Thoracic aorta (tissue), 2 donors: ENCODE measurements around the gene C5orf22. TPM values are rescaled to one million over a fixed set of nuclear protein-coding genes. Genes with fewer than 3 reads are reported as not detected.

Experiments
- ATAC-seq: fragments of 150-250 bp; one replicate; pipeline ENCODE4 v1.8.0; 2017; ENCODE audit warnings: low read depth; ENCODE audit not compliant: insufficient number of reproducible peaks, low FRiP score
- DNase-seq: peaks from one replicate; pipeline ENCODE4 v3.0.0-alpha.2; 2020; ENCODE audit warnings: low spot score
- H3K27ac ChIP-seq, 2 donors: fragments of 200-600 bp; sonication (generic); 1 replicate in 1 of 2; 2 replicates in 1 of 2; pipeline ENCODE4 v1.5.1; 2016; ENCODE audit warnings: mild to moderate bottlenecking in 2 of 2, moderate library complexity in 2 of 2
- H3K27me3 ChIP-seq: fragments of 200-600 bp; sonication (generic); replicated peaks from 2 replicates; pipeline ENCODE4 v1.6.0; 2016; ENCODE audit warnings: mild to moderate bottlenecking; ENCODE audit not compliant: insufficient read depth
- H3K36me3 ChIP-seq: fragments of 200-600 bp; sonication (generic); one replicate; pipeline ENCODE4 v1.5.1; 2016
- H3K4me1 ChIP-seq, 2 donors: fragments of 200-600 bp; sonication (generic); 1 replicate in 1 of 2; 2 replicates in 1 of 2; pipeline versions ENCODE4 v1.5.1 to v1.6.0; 2016; ENCODE audit warnings: low read depth in 2 of 2, mild to moderate bottlenecking in 1 of 2; ENCODE audit not compliant: control insufficient read depth in 1 of 2
- H3K4me3 ChIP-seq: fragments of 200-600 bp; sonication (generic); 2 replicates; pipeline ENCODE4 v1.5.1; 2016; ENCODE audit warnings: mild to moderate bottlenecking
- H3K9me3 ChIP-seq: fragments of 200-600 bp; sonication (generic); 2 replicates; pipeline ENCODE4 v1.5.1; 2016
- CTCF ChIP-seq: fragments of 200-600 bp; sonication (generic); IDR thresholded peaks from one replicate; pipeline ENCODE4 v1.5.1; 2019; ENCODE audit warnings: antibody characterized with exemption
- total RNA-seq, 2 donors: library from RNA; depleted of rRNA; stranded (reverse); fragments of >200 nt; gene quantifications; one replicate each; pipeline versions ENCODE4 v1.1.0 to v1.2.3, GENCODE V29; 2016

C5orf22 gene
- total RNA-seq, 2 donors from 2014 or later, result 10.3 to 10.8 TPM

GRCh38 chr5:31504529-31504928, 27.6 kb upstream of the C5orf22 start:
- no peak for TF ChIP-seq CTCF
- no peaks in the 10 kb centered on the region for H3K27me3 ChIP-seq
- H3K9me3 ChIP-seq, result no peaks in the 10 kb centered on the region
- H3K4me3 ChIP-seq, result no peak overlapping the region
- ATAC-seq, result no peak
- H3K4me1 ChIP-seq, result no peaks in the 10 kb centered on the region
- no peak for DNase-seq
- peaks cover 65% of the 10 kb centered on the region for H3K36me3 ChIP-seq
- H3K27ac ChIP-seq, result no peak overlapping the region

- no peaks in the 10 kb centered on the region for H3K4me1 ChIP-seq
- DNase-seq (no peak), ATAC-seq (no peak)
- peaks cover 55% of the 10 kb centered on the region for H3K36me3 ChIP-seq
- no peak overlapping the region for H3K4me3 ChIP-seq
- H3K27ac ChIP-seq, result no peak overlapping the region
- no peak for TF ChIP-seq CTCF
- no peaks in the 10 kb centered on the region for H3K9me3 ChIP-seq
- no peaks in the 10 kb centered on the region for H3K27me3 ChIP-seq
These were observed 20.8 kb upstream of the C5orf22 start for GRCh38 chr5:31511305-31511704.

DNA sequence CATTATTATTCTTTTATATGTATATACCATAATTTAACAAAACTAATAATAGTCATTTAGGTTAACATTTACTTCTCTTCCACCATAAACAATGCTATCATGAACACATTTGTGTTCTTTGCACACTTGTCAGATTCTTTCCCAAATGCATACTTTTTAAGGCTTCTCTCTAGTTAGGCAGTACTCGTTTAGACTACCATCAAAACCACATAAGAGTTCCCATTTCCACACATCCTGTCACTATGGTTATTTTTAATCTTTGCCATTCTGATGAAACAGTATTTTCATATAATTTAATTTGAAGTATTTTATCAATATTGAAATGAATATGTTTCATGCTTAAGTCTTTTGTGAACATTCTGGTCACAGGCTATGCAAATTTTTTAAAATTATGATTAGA, 15.3 kb upstream of the C5orf22 start:
- no peak for DNase-seq
- TF ChIP-seq CTCF, result no peak
- Histone ChIP-seq H3K4me3 (no peak overlapping the region), H3K27me3 (no peaks in the 10 kb centered on the region), H3K4me1 (no peaks in the 10 kb centered on the region), H3K27ac (no peak overlapping the region), H3K9me3 (no peaks in the 10 kb centered on the region), H3K36me3 (peaks cover 52% of the 10 kb centered on the region)
- ATAC-seq, result no peak

DNA sequence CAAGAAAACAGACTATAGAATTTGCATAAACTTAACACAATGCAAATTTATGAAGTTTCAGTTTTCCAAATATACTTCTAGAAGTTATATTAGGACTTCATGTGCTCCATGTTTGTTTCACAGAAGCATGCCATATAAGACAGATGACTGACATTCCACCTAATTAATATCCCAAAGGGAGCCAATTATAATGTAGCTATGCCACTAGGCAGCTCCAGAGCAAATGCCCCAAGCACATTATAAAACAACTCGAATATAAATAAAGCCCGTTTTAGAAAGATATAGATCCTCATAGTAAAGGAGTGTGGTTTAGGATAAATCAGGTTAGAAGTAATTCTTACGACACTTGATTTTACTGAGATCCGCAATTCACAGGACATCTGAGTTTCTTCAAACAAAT, 9.1 kb upstream of the C5orf22 start:
- H3K27me3 ChIP-seq, result no peaks in the 10 kb centered on the region
- peaks cover 42% of the 10 kb centered on the region for H3K36me3 ChIP-seq
- no peak overlapping the region for H3K4me3 ChIP-seq
- no peak for TF ChIP-seq CTCF
- ATAC-seq (no peak), DNase-seq (no peak)
- H3K27ac ChIP-seq, result no peak overlapping the region
- H3K9me3 ChIP-seq, result no peaks in the 10 kb centered on the region
- H3K4me1 ChIP-seq, result no peaks in the 10 kb centered on the region

GRCh38 chr5:31530541-31531265, 1.4 kb upstream of the C5orf22 start:
- Histone ChIP-seq H3K4me3 (peak overlapping the region; percentile 93), H3K9me3 (no peaks in the 10 kb centered on the region), H3K4me1 (peaks cover 15 to 30% of the 10 kb centered on the region in 2 donors), H3K27ac (no peak overlapping the region), H3K27me3 (no peaks in the 10 kb centered on the region), H3K36me3 (peaks cover 19% of the 10 kb centered on the region)
- ATAC-seq (no peak), DNase-seq (no peak)
- no peak for TF ChIP-seq CTCF
